CD4-positive, alpha-beta T cell treated with Interferon gamma for 1 hour (primary cell): ENCODE results near the gene MAP4.

Experiments used
- DNase-seq: peaks from one replicate; pipeline ENCODE4 v3.0.0-alpha.2; 2020

The MAP4 gene

DNA sequence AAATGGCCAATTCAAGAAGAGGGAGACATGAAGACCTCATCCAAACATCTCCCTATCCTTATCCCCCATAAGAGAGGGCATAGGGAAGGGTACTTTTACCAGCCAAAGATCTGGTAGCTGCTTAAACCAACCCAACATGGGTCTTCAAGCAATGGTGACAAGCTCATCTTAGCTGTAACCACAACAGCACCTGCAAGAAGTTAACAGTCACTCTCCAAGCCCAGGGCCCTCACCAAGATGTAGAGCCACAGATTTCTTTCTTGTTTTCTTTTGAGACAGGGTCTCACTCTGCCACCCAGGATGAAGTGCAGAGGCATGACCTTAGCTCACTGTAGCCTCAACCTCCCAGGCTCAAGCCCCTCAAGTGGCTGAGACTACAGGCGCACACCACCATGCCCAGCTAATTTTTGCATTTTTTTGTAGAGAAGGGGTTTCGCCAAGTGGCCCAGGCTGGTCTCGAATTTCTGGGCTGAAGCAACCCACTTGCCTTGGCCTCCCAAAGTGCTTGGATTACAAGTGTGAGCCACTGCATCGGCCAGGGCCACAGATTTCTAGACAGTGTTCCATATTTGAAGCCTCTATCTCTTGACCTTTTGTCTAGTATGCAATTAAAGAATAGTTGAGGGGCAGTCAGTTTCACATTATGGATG lies 156.1 kb downstream of the MAP4 start:
- no peak for DNase-seq

DNA sequence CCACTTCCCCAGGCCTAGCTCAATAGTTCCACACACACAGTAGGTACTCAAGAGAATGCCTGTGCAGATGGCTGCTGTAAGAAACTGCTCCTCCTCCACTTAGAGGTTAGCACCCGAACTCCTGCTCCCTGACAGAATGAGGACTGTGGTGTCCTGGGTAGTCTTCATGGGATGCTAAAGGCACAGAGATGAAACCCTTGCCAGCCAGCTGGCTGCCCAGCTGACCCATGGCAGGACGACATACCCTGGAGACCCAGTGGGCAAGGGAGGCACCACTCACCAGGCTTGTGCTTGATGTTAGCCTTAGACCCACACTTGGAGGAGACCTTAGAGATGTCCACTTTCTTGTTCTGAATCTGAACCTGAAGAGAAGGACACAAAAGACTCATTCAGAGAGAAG lies 159.1 kb downstream of the MAP4 start:
- no peak for DNase-seq

DNA sequence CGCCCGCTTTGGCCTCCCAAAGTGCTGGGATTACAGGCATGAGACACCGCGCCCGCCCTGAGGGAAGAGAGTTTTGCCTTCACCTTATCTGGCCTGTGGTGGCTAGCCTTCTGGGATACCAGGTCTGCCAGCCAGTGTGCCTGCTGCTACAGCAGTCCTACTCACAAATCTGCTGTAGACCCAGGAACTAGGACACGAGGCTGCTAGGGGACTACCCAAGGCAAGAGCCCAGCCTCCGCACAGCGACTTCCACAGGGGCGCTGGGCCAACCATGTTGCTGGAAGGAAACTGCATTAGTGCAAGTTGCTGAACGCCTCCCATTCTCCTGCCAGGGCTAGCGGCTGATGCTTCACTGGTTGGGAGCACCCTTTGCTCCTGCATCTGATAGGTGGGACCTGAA lies 159.5 kb downstream of the MAP4 start:
- DNase-seq, result no peak

DNA sequence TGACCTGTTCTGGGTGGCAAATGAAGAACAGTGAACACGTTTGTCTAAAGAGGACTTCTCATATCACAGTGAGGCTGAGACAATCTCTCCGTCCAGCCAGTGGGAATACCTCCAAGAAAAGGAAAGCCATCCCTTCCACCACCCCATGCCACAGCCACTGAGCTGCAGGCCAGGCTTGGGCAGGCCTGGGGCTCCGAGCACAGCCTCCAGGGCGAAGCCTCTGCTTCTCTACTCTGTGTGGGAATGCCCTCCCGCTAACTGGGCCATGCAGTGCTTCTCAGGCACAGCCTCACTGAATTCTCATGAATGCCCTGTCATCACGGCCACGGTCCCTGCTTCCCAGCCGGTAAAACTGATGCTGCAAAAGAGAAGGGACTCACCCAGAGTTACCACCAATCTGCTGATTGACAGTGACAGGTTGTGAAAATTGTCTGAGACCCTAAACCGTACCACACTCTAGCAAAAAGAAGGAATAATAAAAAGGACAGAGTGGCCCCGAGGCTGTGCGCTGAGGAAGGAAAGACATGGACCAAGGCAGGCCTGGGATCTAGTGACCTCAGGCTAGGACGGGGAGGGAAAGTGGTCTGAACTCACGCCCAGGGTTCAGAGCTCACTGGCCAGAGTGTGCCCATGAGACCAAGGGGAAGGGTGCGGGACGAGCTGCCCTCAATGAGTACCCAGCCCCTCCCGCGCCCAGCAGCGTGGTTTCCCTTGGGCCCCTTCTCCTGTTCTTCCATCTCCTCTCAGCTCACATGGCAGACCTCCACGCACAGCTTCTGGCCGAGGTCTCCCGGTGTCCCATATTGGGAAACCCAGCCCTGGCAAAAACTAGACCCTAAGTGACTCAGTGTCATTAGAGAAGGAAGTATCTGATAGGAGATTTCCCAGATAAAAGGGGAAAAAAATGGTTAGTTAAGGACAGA lies 160.5 kb downstream of the MAP4 start:
- no peak for DNase-seq

DNA sequence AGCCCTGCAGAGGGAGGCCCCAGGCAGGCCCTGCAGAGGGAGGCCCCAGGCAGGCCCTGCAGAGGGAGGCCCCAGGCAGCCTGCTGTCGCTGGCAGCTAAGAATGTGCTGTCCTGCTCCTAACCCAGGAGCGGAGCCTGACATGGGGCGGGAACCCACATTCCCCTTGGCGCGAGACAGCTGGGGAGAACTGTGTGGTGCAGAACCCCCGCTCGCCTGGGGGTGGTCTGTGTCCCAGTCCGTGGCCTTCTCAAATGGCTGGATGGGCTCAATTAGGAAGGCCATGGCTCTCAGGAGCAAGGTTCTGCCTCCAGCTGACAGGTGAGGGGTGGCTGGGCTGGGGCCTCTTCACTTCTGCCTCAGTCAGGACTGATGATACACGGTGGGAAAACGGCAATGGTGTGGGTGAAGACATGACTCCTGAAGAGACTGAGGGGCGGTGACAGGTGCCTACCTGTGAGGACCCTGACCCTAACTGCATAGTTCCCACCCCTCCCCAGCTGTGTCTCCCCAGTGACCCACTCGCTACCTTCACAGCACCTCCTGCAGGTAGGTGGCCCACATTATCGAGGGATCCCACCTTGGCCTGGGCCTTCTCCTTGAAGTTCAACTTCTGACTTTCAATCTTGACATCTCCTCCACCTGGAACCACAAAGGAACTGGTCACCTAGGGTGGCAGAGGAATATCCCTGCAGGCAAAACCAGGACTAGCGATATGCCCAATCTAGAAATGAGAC lies 161.3 kb downstream of the MAP4 start:
- no peak for DNase-seq

DNA sequence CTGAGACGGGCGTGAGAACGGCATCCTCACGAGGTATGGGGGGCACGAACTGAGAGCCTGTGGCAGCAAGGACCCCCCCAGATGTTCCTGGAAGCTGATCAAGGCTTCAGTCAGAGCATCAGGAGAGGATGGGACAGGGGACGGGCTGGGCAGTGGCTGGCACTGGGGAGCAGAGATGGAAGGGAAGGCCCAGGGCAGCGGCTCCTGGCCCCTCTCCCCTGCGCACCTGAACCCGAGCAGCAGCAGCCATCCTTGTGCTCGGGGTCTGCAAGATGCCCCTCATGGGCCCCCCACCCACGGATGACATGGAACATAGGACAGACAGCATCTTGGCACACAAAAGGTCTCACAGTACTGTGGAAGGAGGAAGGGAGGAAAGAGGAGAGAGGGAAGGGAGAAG lies 161.9 kb downstream of the MAP4 start:
- DNase-seq, result no peak

DNA sequence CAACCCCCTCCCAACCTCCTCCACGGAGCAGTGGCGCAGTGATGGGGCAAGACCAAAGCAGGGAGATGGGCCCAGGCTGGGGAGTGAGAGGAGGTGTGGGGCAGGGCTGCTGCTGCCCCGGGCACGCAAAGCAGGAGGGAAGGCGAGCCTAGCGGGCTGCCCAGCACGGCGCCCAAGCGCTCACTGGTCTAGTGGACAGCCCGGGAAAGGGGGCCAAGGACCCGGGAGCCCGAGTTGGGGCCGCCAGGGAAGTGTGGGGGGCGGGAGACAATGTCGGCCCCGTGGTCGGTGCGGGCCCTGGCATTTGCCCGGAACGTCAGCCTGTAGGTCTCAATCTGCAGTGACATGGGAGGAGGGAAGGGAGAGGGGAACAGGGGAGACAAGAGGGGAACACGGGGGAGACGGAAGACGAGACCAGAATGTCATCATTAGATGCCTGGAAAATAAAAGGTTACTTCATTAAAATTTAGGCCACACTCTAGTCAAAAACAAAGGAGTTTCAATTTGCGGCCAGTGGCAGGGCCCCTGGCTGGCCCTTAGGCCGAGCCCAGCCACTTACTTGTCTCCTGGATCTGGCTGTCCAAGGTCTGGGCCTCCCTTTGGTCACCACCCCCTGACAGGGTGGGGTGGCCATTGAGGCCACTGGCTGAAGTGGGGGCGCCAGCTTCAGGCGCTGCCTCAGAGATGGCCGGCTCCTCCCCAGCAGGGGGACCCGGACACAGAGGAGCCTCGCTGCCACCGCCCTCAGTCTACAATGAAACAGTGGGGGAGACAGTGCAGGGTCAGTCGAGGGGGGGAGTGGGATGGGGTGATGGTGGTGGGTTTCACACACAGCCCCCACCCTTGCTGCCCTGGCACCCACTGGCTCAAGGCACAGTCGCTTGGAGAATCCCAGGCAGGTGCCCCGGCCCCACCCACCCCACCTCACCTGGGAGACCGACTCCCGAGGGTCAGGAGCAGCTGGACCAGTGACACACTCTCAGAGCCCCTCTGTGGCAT lies 163.3 kb downstream of the MAP4 start:
- no peak for DNase-seq

DNA sequence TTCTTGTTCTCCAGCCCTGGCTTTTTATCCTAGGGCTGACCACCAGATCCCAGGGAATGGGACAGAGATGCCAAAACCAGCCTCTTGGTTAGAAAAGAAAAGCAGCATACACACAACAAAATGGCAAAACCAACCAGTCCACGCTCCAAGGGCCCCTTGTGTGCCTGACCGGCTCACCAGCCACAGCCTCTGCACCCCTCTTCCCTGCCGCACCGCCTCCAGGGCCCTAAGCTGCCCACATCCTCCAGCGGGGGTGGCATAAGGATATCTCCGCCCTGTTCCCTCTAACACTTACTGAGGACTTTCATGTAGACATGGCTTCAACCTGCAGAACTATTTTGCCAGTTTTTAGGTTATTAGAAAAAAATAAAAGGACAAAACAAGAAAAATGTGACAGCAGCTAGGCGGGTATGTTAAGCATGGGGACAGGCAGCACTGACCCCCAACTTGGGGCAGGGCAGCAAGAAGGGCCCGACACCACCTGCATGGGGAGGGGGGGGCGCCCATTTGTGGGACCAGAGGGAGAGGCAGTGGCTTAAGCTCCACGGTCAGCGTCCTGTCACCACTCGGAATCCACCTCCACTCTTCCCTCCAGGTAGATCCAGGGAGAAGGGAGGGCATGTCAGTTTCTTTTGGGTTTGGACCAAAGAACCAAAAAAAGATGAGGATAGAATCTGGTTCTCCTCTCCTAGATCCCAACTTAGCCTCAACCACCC lies 164.2 kb downstream of the MAP4 start:
- DNase-seq, result no peak

DNA sequence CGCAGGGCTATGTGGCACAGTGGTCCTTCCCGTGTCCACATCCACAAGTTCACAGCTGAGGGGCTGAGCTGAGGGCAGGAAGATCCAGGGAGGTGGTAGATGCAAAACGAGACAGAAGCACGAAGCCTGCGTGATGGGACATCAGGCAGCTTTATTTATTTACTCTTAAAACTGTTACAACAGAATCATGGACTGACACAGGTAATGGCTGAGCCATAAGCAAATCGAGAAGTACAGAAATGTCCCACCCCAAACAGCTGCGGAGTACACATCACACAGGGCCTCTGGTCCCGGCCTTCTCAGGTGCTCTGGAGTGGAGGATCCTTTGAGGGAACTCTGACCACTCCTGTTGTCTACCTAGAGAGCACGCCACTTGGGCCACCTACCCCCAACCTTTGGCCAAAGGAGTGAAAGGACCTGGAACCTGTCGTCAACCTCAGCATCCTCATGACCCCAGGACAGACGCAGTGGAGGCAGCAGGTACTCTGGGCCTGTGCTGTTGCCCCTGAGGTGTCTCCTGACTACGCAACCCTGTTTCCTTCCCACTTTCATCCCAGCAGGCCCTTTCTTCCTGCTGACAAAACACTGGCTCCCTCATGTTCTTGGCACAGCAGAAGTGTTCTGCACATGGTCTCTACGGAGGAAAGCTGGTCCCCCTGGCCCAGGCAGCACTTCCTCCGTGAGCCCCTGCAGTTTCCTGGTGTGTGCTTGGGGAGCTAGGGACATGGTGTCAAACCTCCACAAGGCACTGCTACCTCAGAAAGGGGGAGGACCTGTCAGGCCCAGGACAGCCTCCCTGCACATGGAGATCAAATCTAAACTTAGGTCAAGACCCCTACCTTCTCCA lies 165.4 kb downstream of the MAP4 start:
- DNase-seq, result no peak

DNA sequence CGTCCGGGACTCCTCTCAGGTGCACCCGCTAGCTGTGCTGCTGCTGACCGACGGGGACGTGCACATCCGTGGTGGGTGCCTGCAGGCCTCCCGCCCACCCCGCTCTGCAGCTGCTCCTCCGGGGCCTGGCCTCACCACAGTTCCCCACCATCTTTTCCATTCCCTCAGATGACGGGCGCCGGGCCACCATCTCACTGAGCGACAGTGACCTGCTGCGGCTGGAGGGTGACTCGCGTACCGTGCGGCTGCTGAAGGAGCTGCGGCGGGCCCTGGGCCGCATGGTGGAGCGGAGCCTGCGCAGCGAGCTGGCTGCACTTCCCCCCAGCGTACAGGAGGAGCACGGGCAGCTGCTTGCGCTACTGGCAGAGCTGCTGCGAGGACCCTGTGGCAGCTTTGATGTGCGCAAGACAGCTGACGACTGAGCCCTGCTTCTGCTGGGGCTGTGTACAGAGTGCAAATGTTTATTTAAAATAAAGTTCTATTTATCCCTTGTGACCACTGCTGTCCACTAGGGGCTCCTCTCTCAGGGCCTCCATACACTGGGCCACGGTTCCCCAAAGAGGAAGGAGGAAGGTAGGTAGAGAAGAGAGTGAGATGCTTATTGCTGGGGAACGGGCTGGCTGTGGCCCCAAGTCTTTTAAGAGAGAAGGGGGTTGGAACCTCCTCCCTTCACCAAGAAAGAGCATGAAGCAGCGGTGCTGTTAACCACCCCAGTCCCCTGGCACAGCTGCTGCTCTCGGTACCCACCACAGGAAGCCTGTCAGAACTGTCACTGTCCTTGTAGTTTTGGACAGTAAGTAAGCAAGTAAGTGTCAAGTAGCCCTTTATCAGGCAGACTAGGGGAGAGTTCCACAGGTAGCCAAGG lies 166.3 kb downstream of the MAP4 start:
- no peak for DNase-seq

DNA sequence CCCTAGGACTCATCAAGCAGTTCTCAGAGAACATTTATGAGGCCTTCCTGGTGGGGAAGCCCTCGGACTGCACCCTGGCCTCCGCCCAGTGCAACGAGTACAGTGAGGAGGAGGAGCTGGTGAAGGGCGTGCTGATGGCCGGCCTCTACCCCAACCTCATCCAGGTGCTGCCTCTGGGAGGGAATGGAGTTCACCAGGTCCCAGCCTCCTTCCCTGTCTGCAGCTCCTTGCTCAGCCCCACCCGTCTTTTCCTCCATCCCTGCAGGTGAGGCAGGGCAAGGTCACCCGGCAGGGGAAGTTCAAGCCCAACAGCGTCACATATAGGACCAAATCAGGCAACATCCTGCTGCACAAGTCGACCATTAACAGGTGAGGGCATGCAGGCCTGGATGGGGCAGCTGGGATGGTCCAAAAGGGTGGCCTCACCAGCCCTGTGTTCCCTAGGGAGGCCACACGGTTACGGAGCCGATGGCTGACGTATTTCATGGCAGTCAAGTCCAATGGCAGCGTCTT lies 167.0 kb downstream of the MAP4 start:
- DNase-seq, result no peak

DNA sequence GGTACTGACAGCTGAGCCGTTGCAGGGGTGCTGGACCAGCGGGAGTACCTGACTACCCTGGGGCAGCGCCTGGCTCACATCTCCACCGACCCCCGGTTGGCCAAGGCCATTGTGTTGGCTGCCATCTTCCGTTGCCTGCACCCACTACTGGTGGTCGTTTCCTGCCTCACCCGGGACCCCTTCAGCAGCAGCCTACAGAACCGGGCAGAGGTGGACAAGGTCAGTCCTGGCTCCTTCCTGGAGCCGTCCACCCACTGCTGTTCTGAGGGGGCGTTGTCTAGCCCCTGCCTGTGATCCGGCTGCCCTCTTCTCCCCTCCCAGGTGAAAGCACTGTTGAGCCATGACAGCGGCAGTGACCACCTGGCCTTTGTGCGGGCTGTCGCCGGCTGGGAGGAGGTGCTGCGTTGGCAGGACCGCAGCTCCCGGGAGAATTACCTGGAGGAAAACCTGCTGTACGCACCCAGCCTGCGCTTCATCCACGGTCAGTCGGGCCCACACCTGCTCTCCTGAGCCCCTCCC lies 167.6 kb downstream of the MAP4 start:
- no peak for DNase-seq

DNA sequence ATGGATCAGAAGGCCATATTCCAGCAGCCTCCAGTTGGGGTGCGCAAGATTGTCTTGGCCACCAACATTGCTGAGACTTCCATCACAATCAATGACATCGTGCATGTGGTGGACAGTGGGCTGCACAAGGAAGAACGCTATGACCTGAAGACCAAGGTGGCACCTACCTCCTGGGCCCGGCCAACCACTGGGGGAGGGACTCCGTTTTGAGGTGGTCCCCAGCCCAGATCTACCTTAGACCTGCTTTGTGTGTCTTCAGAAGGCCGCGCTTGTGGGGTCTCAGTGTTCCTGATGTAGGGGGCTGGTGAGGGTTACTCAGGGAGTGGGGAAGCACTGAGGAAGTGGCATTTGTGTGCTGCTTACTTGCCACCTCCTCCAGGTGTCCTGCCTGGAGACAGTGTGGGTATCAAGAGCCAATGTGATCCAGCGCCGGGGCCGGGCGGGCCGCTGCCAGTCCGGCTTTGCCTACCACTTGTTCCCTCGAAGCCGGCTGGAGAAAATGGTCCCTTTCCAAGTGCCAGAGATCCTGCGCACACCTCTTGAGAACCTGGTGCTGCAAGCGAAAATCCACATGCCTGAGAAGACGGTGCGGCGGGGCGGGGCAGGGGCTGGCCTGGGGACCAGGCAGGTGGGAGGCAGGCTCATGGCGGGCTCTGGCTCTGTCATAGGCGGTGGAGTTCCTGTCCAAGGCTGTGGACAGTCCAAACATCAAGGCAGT lies 168.3 kb downstream of the MAP4 start:
- no peak for DNase-seq

DNA sequence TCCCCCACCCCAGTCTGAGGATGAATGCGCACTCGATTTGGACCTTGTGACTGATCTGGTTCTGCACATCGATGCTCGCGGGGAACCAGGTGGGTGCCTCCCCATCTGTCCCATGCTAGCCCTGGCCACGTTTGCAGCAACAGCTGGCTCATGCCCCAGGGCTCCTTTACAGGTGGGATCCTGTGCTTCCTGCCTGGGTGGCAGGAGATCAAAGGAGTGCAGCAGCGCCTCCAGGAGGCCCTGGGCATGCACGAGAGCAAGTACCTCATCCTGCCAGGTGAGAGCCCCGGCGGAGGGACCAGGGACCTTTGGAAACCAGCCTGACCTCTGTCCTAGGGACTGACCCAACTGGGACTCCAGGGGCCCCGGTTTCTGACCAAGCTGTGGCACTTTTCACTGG lies 169.0 kb downstream of the MAP4 start:
- no peak for DNase-seq

DNA sequence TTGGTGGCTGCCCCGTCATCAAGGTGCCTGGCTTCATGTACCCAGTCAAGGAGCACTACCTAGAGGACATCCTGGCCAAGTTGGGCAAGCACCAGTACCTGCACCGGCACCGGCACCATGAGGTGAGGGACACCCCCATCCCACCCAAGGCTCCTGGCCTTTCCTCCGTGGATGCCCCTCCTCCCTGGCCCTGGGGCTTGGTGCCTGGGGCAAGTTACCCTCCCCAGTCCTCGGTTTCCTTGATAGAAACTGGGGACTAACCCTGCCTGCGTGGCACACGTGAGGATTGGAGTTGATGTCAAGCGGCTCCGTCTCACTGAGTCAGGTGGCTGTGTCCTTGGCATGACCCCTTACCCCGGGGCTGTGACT lies 169.4 kb downstream of the MAP4 start:
- no peak for DNase-seq

DNA sequence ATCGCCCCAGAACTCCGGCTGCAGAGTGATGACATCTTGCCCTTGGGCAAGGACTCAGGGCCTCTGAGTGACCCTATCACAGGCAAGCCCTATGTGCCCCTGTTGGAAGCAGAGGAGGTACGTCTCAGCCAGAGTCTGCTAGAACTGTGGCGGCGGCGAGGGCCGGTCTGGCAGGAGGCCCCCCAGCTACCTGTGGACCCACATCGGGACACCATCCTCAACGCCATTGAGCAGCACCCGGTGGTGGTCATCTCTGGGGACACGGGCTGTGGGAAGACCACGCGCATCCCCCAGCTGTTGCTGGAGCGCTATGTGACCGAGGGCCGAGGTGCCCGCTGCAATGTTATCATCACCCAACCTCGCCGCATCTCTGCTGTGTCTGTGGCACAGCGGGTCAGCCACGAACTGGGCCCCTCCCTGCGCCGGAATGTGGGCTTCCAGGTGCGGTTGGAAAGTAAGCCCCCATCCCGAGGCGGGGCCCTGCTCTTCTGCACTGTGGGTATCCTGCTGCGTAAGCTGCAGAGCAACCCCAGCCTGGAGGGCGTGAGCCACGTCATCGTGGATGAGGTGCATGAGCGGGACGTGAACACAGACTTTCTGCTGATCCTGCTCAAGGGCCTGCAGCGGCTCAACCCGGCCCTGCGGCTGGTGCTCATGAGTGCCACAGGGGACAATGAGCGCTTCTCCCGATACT lies 169.9 kb downstream of the MAP4 start:
- DNase-seq, result no peak

DNA sequence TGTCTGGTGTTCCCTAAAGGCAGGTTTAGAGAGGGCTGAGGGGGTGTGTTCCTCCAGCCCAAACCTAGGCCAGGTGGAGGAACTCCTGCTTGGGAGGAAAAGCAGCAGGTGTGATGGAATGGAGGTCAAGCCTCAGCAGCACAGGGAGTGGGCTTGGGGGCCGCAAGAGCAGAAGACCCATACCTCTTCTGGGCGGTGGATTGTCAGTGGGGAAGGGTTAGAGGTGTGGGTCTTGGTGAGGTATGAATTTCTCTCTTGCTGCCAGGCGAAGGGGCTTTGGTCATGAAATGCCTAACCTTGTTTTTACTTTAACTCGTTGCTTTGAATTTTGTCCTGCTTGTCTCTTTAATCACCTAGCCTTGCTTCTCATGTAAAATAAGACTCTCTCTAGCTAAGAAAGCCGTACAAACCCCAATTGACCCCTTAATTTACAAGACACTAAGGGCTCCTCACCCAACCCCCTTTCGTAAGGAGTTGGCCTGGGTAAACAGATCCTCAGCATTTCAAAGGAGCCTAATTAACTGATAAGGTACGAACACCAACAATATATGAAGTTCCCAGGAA lies 174.3 kb downstream of the MAP4 start:
- no peak for DNase-seq

DNA sequence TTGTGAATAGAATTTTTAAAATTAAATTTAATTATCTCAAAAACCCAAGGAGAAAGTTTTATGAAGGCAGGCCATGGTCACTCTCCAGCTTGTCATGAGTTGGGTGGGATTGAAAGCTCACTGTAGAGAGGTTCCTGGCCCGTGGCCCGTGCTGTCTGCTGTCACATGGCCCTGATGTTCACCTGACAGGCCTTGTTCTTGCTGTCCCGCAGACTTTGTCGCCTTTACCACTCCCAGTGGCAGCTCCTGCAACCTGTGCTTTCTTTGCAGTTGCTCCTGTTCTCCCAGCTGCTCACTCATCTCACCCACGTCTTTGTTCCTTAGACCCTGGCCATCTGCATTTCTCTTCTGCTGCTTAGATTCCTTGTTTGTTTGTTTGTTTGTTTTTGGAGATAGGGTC lies 177.7 kb downstream of the MAP4 start:
- no peak for DNase-seq
